DMS53 (cell line): Measurements from ENCODE around the gene RNASEL.

Experiments
- DNase-seq: peaks from one replicate; lab custom pipeline; 2025; lab: John Stamatoyannopoulos, UW

Gene RNASEL

GRCh38 chr1:182600745-182601415 lies 11.8 kb upstream of the RNASEL start:
- no peak for DNase-seq

DNA sequence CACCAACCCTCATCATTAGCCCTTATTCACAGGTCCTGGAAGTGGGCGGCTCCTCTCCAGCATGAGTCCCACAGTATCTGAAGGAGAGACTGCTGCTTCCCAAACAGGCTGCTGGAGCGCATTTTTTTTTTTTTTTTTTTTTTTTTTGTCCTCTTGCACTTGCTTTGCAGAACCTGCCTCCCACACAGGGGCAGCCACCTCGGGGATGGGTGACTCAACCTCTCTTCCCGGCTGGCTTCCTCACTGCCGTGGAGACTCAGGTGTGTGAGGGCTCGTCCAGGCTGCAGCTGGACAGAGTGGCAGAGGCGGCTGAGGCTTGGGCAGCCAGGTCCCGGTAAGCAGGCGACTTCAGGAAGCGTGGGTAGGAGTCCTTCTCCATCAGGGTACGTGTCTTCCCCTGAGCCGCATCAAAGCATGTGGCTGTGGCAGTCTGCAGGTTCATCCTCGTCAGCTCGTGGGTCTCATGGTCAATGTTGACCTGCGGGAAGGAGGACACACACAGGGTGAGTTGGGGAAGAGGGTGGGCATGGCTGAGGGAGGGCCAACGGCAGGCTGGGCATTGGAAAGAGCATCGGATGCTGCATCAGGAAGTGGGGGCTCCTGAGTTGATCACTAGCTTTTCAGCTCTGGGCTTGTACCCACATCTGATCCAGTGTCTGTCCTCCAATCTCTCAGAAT lies 11.1 kb upstream of the RNASEL start:
- no peak for DNase-seq

- peak; percentile 55 for DNase-seq
These were observed 10.3 kb upstream of the RNASEL start for GRCh38 chr1:182599339-182599738.

DNA sequence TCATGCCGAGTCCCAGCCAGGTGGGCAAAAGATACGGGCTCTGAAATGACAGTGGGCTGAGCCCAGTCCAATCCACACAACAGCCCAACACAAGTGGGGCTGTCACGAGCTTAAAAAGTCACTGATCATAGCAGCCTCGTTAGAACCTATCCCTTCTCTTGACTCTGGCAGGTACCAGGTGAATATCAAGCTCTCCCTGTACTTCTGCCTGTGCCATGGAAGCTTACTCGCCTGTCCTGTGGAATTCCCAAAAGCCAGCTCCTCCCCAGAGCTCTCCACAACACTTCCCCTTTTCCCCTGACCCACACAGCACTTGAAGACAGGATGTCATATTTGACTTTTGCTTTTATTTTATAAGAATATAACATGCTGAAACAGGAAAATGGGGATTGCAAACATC lies 9.2 kb upstream of the RNASEL start:
- no peak for DNase-seq

DNA sequence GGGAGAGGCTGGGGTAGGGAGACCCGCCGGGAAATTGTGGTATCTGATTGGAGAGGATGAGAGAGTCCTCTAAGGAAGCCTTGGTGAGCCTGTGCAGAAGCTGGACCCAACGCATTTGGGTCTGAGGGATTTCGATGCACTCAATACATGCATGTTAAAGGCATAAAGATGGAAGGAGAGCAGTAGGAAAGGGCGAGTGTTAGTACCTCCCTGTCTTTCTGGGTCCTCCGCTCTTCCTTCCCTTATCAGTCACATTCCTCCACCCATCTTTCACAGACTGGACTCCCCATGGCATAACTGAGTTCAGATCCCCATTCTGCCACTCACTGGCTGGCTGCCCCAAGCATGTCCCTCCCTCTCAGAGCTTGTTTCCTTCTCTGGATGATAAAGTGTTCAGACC lies 7.9 kb upstream of the RNASEL start:
- DNase-seq = no peak

GRCh38 chr1:182595641-182596240 lies 6.7 kb upstream of the RNASEL start:
- DNase-seq = peak; percentile 77

DNA sequence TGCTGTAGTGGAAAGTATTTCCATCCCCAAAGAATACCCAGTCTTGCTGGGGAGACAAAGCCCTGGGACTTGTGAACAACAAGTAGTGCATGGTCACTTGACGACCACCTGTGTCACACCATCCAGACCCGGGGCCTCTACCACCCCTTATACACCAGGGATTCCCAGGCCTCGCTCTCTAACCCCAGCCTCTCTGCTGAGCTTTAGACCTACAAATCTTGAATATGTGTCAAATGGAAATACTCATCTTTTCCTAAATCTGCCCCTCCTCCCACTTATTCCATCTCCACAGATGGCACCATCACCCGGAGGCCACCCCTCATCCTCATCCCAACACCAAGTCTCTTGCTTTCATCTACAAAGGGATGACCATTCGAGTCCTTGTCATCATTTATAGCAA lies 875 bp upstream of the RNASEL start:
- DNase-seq = no peak

DNA sequence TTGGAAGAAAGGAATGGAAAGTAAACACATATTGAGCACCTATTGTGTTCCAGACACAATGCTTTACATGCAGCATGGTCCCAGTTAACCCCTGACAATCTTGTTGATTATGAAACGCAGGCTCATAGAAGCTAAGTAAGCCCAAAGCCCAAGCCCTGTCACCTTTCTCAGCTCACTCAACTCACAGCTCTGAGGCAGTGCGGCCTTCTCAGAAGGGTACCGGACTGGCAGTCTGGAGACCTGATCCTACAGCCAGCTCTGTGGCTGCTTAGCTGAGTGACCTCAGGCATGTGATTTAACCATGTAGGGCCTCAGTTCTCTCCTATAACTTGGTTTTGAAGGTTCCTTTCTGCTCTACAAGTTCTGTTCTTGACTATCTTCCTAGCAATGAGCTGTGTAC lies 464 bp upstream of the RNASEL start:
- DNase-seq = no peak

- peak; percentile 50 for DNase-seq
These were observed 1.2 kb downstream of the RNASEL start for GRCh38 chr1:182587666-182588499.

DNA sequence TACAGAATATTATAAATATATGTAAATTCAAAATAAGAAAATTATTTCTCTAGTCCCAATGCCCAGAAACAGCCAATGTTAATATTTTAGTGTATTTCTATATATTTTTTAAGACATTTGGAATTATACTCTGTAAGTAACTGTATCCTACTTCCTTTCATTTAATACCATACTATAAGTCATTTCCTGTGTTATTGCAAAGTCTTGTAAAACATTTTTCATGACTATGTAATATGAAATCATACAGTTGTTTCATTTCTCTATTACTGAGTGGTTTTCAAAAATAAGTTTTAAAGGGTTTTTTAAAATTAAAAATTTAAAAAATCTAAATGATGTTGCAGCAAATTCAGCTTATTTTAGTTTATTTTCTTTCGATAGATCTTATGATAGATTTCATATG lies 2.0 kb downstream of the RNASEL start:
- DNase-seq = no peak

DNA sequence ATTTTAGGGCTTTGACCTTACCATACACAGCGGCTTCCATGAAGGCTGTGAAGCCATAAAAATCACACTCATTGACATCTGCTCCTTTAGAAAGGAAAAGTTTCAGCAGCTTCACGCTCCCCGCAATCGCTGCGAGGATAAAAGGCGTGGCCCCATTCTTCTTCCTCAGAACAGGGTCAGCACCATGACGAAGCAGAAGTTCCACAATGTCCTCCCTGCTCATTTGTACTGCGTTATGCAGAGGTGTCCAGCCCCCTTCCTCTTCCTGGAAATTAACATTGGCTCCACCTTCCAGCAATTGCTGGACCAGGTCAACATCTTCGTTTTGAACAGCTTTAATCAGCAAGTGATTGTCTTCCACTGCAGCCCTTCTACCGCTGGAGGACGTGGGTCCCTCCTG lies 2.7 kb downstream of the RNASEL start:
- no peak for DNase-seq

GRCh38 chr1:182584746-182585145 lies 4.3 kb downstream of the RNASEL start:
- DNase-seq = no peak

DNA sequence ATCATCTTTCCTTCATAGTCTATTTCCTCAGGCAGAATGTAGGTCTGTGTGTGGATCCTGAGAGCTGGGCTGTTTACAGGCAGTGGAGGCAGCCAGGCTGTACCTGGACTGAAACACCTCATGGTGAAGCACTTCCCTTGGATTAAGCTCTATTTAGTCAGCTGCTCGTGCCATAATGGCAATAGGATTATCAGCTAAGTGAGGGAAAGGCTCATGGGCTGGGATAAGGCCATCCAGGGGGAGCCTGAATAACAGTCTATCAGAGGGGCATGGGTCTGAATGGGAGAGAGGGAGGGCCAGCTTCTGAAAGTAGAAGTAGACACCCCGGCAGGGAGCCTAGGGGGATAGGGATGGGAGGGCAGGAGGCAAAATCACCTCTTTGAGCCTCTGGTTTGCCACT lies 8.3 kb downstream of the RNASEL start:
- DNase-seq = peak; percentile 83

DNA sequence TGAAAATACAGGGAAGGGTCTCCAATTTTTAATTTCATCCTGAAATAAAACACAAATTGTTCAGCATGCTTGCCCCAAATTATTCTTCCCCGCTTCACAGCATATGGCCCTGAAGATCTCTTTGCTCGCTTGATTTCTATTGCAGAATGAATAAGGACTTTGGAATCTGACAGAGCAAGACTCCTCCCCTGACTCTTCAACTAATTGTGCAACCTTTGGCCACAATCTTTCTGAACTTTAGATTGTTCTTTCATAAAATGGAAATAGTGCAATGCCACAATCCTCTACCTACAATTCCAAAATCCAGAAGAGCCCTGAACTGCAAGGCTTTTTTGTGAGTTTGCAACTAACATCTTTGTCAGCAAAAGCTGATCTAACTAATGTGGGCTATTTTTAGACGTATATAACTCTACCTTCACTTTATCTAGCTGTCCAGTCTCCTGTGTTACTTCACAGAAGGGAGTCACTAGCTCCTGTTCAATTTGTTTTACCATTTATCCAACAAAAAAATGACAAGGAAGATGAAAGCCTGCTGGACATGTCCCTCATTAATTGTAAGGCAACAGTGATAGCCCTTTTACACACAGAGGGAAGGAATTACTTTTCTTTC lies 13.4 kb downstream of the RNASEL start:
- no peak for DNase-seq

DNA sequence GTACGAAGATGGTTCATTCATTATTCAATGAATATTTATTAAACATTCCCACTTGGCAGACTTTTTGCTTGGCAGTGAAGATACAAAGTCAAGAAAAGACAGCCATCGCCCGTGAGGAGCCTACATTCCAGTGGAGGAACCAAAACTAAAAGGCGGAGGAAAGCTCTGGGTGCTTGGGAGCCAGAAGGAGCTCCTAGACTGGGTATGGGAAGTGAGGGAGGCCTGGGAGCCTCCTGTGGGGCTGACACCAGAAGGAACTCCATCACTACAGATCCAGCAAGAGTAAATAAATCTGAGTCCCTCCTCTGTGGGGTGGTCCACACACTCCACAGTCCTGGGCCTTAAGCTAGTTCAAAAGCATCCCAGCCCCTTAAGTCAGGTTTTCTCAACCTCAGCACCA lies 14.9 kb downstream of the RNASEL start:
- DNase-seq = no peak

DNA sequence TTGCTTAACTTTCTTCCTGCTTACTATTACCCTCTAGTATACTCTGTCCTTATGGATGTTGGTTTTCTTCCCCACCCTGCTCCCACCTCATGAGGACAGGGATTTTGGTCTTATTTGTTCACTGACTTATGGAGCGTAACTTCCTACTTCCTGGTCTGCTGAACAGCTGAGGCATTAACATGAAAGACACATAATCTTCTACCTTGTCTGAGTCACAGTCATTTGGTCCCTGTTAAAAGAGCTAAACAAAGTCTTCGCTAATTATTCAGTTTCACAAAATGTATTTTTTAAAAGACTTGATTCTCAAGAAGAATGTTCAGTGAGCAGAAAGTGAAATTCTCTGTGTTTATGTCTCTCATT lies 18.5 kb downstream of the RNASEL start:
- DNase-seq = peak; percentile 45

GRCh38 chr1:182569939-182570610 lies 19.0 kb downstream of the RNASEL start:
- peak; percentile 22 for DNase-seq

GRCh38 chr1:182568647-182569284 lies 20.3 kb downstream of the RNASEL start:
- no peak for DNase-seq

- DNase-seq = no peak
These were observed 21.4 kb downstream of the RNASEL start for GRCh38 chr1:182567629-182568028.

DNA sequence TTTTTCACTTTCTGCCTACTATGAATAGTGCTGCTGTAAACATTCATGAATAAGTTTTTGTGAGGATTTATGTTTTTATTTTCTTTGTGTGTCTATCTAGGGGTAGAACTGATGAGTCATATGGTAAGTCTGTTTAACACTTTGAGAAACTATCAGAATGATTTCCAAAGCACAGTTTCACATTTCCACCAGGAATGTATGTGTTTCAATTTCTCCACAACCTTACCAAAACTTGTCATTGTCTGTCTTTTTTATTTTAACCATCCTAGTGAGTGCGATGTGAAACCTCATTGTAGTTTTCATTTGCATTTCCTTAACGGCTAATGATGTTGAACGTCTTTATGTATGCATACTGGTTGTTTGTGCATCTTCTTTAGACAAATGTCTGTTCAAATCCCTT lies 23.5 kb downstream of the RNASEL start:
- no peak for DNase-seq

GRCh38 chr1:182564406-182565004 lies 24.6 kb downstream of the RNASEL start:
- no peak for DNase-seq
